HEK293 (cell line): ENCODE results near the gene SPTBN1.
"Not testable (repeated sequence)": the region's sequence is repeated elsewhere in the genome, so short reads cannot be mapped to it uniquely, and the experiment has no call there.

Experiments
- TCF7L2 ChIP-seq: IDR thresholded peaks from 2 replicates; pipeline ENCODE4 v1.6.1; 2011; ENCODE audit warnings: low read depth, mild to moderate bottlenecking, inconsistent platforms, low read length, moderate library complexity, borderline replicate concordance
- TF ChIP-seq, protein P1 (sequence below): fragments of 450-650 bp; formaldehyde crosslinking; IDR thresholded peaks from 2 replicates; pipeline ENCODE4 v1.5.1; 2016; ENCODE audit warnings: missing biosample characterization, missing genetic modification characterization

DNA sequence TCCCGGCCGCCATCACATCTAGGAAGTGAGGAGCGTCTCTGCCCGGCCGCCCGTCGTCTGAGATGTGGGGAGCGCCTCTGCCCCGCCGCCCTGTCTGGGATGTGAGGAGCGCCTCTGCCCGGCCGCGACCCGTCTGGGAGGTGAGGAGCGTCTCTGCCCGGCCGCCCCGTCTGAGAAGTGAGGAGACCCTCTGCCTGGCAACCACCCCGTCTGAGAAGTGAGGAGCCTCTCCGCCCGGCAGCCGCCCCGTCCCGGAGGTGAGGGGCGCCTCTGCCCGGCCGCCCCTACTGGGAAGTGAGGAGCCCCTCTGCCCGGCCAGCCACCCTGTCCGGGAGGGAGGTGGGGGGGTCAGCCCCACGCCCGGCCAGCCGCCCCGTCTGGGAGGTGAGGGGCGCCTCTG, 29.6 kb downstream of the SPTBN1 start:
- TF ChIP-seq, protein P1, sequence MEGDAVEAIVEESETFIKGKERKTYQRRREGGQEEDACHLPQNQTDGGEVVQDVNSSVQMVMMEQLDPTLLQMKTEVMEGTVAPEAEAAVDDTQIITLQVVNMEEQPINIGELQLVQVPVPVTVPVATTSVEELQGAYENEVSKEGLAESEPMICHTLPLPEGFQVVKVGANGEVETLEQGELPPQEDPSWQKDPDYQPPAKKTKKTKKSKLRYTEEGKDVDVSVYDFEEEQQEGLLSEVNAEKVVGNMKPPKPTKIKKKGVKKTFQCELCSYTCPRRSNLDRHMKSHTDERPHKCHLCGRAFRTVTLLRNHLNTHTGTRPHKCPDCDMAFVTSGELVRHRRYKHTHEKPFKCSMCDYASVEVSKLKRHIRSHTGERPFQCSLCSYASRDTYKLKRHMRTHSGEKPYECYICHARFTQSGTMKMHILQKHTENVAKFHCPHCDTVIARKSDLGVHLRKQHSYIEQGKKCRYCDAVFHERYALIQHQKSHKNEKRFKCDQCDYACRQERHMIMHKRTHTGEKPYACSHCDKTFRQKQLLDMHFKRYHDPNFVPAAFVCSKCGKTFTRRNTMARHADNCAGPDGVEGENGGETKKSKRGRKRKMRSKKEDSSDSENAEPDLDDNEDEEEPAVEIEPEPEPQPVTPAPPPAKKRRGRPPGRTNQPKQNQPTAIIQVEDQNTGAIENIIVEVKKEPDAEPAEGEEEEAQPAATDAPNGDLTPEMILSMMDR (tag by site-specific recombination), result not testable (repeated sequence)
- TF ChIP-seq TCF7L2, result not testable (repeated sequence)
